ENCODE data around the gene PXT1. TPM values are rescaled to one million over a fixed set of nuclear protein-coding genes. Genes with fewer than 3 reads are reported as not detected.
A peak's percentile ranks its signal among the peaks of the same experiment; 100 is the strongest.
"Not testable (repeated sequence)": the region's sequence is repeated elsewhere in the genome, so short reads cannot be mapped to it uniquely, and the experiment has no call there.

Gene PXT1
- total RNA-seq, 2 experiments from 2014 or later: 0.35 TPM; not detected in 1

- POLR2A ChIA-PET: no interaction called here
- no peak for DNase-seq
- no peak overlapping the region for H3K4me3 Mint-ChIP-seq
- no peaks in the 10 kb centered on the region for H3K36me3 Mint-ChIP-seq (ENCODE audit: low read depth)
- peaks cover 13% of the 10 kb centered on the region for H3K27me3 Mint-ChIP-seq
- CTCF ChIA-PET: interaction anchor here (1.3 kb wide), 1 partner anchor 9 kb away, joined by 3 read pairs; no protein-coding TSS in a partner anchor
- peaks cover 9% of the 10 kb centered on the region for H3K9me3 Mint-ChIP-seq
- H3K4me1 Mint-ChIP-seq: peaks cover 1% of the 10 kb centered on the region
- no peak overlapping the region for H3K27ac Mint-ChIP-seq
These were observed 28.2 kb downstream of the PXT1 start for GRCh38 chr6:36414481-36414880.

- no peak overlapping the region for H3K4me3 Mint-ChIP-seq
- no peaks in the 10 kb centered on the region for H3K36me3 Mint-ChIP-seq (ENCODE audit: low read depth)
- peaks cover 9% of the 10 kb centered on the region for H3K9me3 Mint-ChIP-seq
- ChIA-PET POLR2A (no interaction called here), CTCF (interaction anchor here (1.3 kb wide), 1 partner anchor 10 kb away, joined by 3 read pairs; no protein-coding TSS in a partner anchor)
- no peak for DNase-seq
- H3K4me1 Mint-ChIP-seq: no peaks in the 10 kb centered on the region
- peaks cover 11% of the 10 kb centered on the region for H3K27me3 Mint-ChIP-seq
- no peak overlapping the region for H3K27ac Mint-ChIP-seq
These were observed 28.9 kb downstream of the PXT1 start for GRCh38 chr6:36413489-36414480.

GRCh38 chr6:36409718-36410117 is 32.9 kb downstream of the PXT1 start:
- peaks cover 14% of the 10 kb centered on the region for H3K27me3 Mint-ChIP-seq
- H3K9me3 Mint-ChIP-seq; H3K4me1 Mint-ChIP-seq; H3K36me3 Mint-ChIP-seq (ENCODE audit: low read depth); DNase-seq; H3K4me3 Mint-ChIP-seq; H3K27ac Mint-ChIP-seq; POLR2A ChIA-PET: not testable (repeated sequence)
- CTCF ChIA-PET: interaction anchor here (0.7 kb wide), 1 partner anchor 10 kb away, joined by 5 read pairs; no protein-coding TSS in a partner anchor

GRCh38 chr6:36404164-36404563 is 38.5 kb downstream of the PXT1 start:
- ChIA-PET POLR2A (no interaction called here), CTCF (interaction anchor here (0.6 to 1.2 kb wide), 2 partner anchors 19 to 168 kb away, joined by 3 to 5 read pairs; no protein-coding TSS in a partner anchor)
- no peak overlapping the region for H3K4me3 Mint-ChIP-seq

GRCh38 chr6:36402481-36402880 is 40.2 kb downstream of the PXT1 start:
- no peak overlapping the region for H3K4me3 Mint-ChIP-seq
- DNase-seq: no peak
- no peaks in the 10 kb centered on the region for H3K9me3 Mint-ChIP-seq
- H3K27ac Mint-ChIP-seq: no peak overlapping the region
- no peaks in the 10 kb centered on the region for H3K36me3 Mint-ChIP-seq (ENCODE audit: low read depth)
- H3K4me1 Mint-ChIP-seq: no peaks in the 10 kb centered on the region
- ChIA-PET CTCF (interaction anchor here (1.0 to 1.2 kb wide), 3 partner anchors 21 to 62 kb away, joined by 3 to 4 read pairs (median 3); no protein-coding TSS in a partner anchor), POLR2A (no interaction called here)
- peaks cover 16% of the 10 kb centered on the region for H3K27me3 Mint-ChIP-seq

More at GRCh38 chr6:36404164-36404563, 38.5 kb downstream of the PXT1 start:
- DNase-seq: no peak
- no peaks in the 10 kb centered on the region for H3K9me3 Mint-ChIP-seq
- no peaks in the 10 kb centered on the region for H3K36me3 Mint-ChIP-seq (ENCODE audit: low read depth)
- H3K27me3 Mint-ChIP-seq: peaks cover 18% of the 10 kb centered on the region
- no peaks in the 10 kb centered on the region for H3K4me1 Mint-ChIP-seq
- no peak overlapping the region for H3K27ac Mint-ChIP-seq

- Mint-ChIP-seq H3K4me3 (no peak overlapping the region), H3K4me1 (no peaks in the 10 kb centered on the region), H3K27ac (no peak overlapping the region), H3K27me3 (peaks cover 12% of the 10 kb centered on the region), H3K36me3 (ENCODE audit: low read depth) (no peaks in the 10 kb centered on the region), H3K9me3 (no peaks in the 10 kb centered on the region)
- CTCF ChIA-PET: interaction anchor here (0.5 kb wide), 1 partner anchor 10 kb away, joined by 5 read pairs; no protein-coding TSS in a partner anchor
- no peak for DNase-seq
- POLR2A ChIA-PET: no interaction called here
These were observed 42.7 kb downstream of the PXT1 start for GRCh38 chr6:36399970-36400369.

GRCh38 chr6:36392621-36393020 is 50.0 kb downstream of the PXT1 start:
- H3K9me3 Mint-ChIP-seq: no peaks in the 10 kb centered on the region
- ChIA-PET POLR2A (no interaction called here), CTCF (no interaction called here)
- H3K27ac Mint-ChIP-seq: no peak overlapping the region
- H3K27me3 Mint-ChIP-seq: peaks cover 26% of the 10 kb centered on the region
- DNase-seq: no peak
- peaks cover 8% of the 10 kb centered on the region for H3K4me1 Mint-ChIP-seq
- H3K4me3 Mint-ChIP-seq: no peak overlapping the region
- no peaks in the 10 kb centered on the region for H3K36me3 Mint-ChIP-seq (ENCODE audit: low read depth)

- POLR2A ChIA-PET: interaction anchor here (1.4 kb wide), 1 partner anchor 54 kb away, joined by 3 read pairs; the partner anchor contains the start of gene KCTD20
These were observed 53.3 kb downstream of the PXT1 start for GRCh38 chr6:36389353-36389752.

GRCh38 chr6:36387440-36388303 is 55.0 kb downstream of the PXT1 start, which contains the start of gene ETV7:
Gene ETV7 (minus strand): TSS chr6:36387669. CDS start chr6:36387541, 128 bp downstream.
- H3K4me3 Mint-ChIP-seq: peak within 1 kb of the TSS; percentile 99
- H3K9me3 Mint-ChIP-seq: no peaks in the 10 kb centered on the region
- H3K27ac Mint-ChIP-seq: peak within 1 kb of the TSS; percentile 89
- peak; percentile 74 for DNase-seq
- peaks cover 36% of the 10 kb centered on the region for H3K36me3 Mint-ChIP-seq (ENCODE audit: low read depth)
- CTCF ChIA-PET: interaction anchor here (1.3 to 1.4 kb wide), 2 partner anchors 27 to 41 kb away, joined by 3 to 6 read pairs; no protein-coding TSS in a partner anchor
- H3K27me3 Mint-ChIP-seq: peaks cover 18% of the 10 kb centered on the region
- POLR2A ChIA-PET: interaction anchor here (0.5 to 2.3 kb wide), 8 partner anchors 9 to 355 kb away, joined by 3 to 12 read pairs (median 4); partner anchors contain the start of genes KCTD20 and PXT1
- H3K4me1 Mint-ChIP-seq: peaks cover 53% of the 10 kb centered on the region

More at GRCh38 chr6:36389353-36389752, 53.3 kb downstream of the PXT1 start:
- CTCF ChIA-PET: no interaction called here
- Mint-ChIP-seq H3K36me3 (ENCODE audit: low read depth) (peaks cover 22% of the 10 kb centered on the region), H3K4me1 (peaks cover 36% of the 10 kb centered on the region), H3K9me3 (no peaks in the 10 kb centered on the region), H3K27ac (no peak overlapping the region), H3K4me3 (no peak overlapping the region), H3K27me3 (peaks cover 26% of the 10 kb centered on the region)
- no peak for DNase-seq

GRCh38 chr6:36386495-36387439 is 55.9 kb downstream of the PXT1 start:
- peaks cover 61% of the 10 kb centered on the region for H3K4me1 Mint-ChIP-seq
- peaks cover 18% of the 10 kb centered on the region for H3K27me3 Mint-ChIP-seq
- peak overlapping the region; percentile 89 for H3K27ac Mint-ChIP-seq
- peak; percentile 33 for DNase-seq
- ChIA-PET CTCF (interaction anchor here (0.8 to 1.4 kb wide), 5 partner anchors 12 to 46 kb away, joined by 3 to 6 read pairs (median 4); no protein-coding TSS in a partner anchor), POLR2A (interaction anchor here (1.0 to 2.3 kb wide), 8 partner anchors 10 to 360 kb away, joined by 3 to 12 read pairs (median 4); partner anchors contain the start of genes KCTD20, MAPK14 and PXT1)
- H3K9me3 Mint-ChIP-seq: no peaks in the 10 kb centered on the region
- H3K4me3 Mint-ChIP-seq: peak overlapping the region; percentile 99
- peaks cover 45% of the 10 kb centered on the region for H3K36me3 Mint-ChIP-seq (ENCODE audit: low read depth)

GRCh38 chr6:36384095-36384494 is 58.6 kb downstream of the PXT1 start:
- DNase-seq: no peak
- Mint-ChIP-seq H3K27me3 (peaks cover 7% of the 10 kb centered on the region), H3K4me1 (peaks cover 79% of the 10 kb centered on the region), H3K4me3 (peak overlapping the region; percentile 30), H3K27ac (peak overlapping the region; percentile 91), H3K36me3 (ENCODE audit: low read depth) (peaks cover 64% of the 10 kb centered on the region), H3K9me3 (no peaks in the 10 kb centered on the region)
- CTCF ChIA-PET: interaction anchor here (1.1 kb wide), 1 partner anchor 43 kb away, joined by 3 read pairs; no protein-coding TSS in a partner anchor
- POLR2A ChIA-PET: no interaction called here
